Smooth muscle cell of the pulmonary artery (primary cell): Measurements from ENCODE around the gene CAPN3. TPM values are rescaled to one million over a fixed set of nuclear protein-coding genes. Genes with fewer than 3 reads are reported as not detected.

ENCODE experiments used
- total RNA-seq: library from RNA; depleted of rRNA; stranded (reverse); fragments of >200 nt; gene quantifications from 2 replicates; pipeline ENCODE4 v1.2.3, GENCODE V29; 2014

CAPN3 gene
- 1.6 and 2.7 TPM in 2 replicates for total RNA-seq

GRCh38 chr15:42359249-42359648 is at the start of gene CAPN3:
TSS of gene CAPN3 (plus strand) at chr15:42359501. CDS start at chr15:42359806, 305 bp downstream.

Other genes starting within 250 kb of the CAPN3 start
- not detected in 2 replicates for gene PLA2G4F, start 202.9 kb upstream of the CAPN3 start, total RNA-seq
- 57.7 and 62.1 TPM in 2 replicates for gene VPS39, start 151.2 kb upstream of the CAPN3 start, total RNA-seq
- gene GANC, start 86.3 kb upstream of the CAPN3 start, total RNA-seq = 20.1 and 24.9 TPM in 2 replicates
- 42.1 and 54.0 TPM in 2 replicates for gene TMEM87A, start 86.1 kb upstream of the CAPN3 start, total RNA-seq
- 76.0 and 80.8 TPM in 2 replicates for gene ZNF106, start 131.6 kb downstream of the CAPN3 start, total RNA-seq
- 66.4 and 82.4 TPM in 2 replicates for gene SNAP23, start 136.1 kb downstream of the CAPN3 start, total RNA-seq
- 14.4 and 16.8 TPM in 2 replicates for gene LRRC57, start 189.3 kb downstream of the CAPN3 start, total RNA-seq
- 22.2 and 22.3 TPM in 2 replicates for gene HAUS2, start 189.3 kb downstream of the CAPN3 start, total RNA-seq
- gene STARD9, start 216.1 kb downstream of the CAPN3 start, total RNA-seq = 7.3 and 7.8 TPM in 2 replicates